LHCN-M2 (cell line): ENCODE measurements around the gene MAN1A1. TPM values are rescaled to one million over a fixed set of nuclear protein-coding genes. Genes with fewer than 3 reads are reported as not detected.

Experiments used
- DNase-seq: peaks from one replicate; pipeline ENCODE4 v3.0.0-alpha.2; 2012; ENCODE audit warnings: low read depth
- total RNA-seq: library from RNA; depleted of rRNA; stranded (reverse); fragments of >200 nt; gene quantifications from 2 replicates; pipeline ENCODE4 v1.2.3, GENCODE V29; 2014

The MAN1A1 gene
- total RNA-seq, 1 experiment from 2014 or later, result 104 TPM

DNA sequence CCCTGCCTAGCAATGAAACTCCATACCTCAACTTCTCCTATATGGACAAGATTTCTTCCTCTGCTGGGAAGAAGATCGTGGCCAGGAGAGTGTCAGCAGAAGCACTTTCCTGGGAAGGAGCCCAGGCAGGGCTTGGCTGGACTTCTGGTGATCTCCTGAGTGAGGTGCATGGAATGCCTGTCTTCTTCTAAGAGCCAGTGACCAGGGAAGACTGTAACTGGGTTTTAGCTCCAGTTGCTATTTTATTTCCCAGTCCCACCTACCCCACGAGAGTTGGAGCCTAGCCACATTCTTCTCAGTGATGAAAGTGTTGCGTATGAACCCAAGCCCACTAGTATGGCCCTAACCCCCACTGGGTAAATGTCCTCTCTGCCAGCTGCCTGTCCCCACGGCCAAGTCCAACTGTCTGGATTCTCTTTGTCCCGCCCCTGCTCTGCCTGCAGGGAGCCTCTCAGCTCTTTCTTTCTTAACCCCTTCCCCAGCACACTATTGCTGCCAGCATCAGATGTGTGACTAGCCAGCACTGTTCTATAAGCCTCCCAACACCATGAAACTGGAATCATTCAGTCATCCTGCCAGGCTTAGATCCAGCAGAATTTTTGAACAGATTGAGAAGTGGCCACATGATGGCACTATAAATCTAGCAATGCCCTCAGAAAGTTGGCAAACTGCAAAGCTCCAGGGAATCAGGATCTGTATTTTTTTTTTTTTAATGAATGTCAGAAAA, 201.3 kb downstream of the MAN1A1 start:
- peak; percentile 81 for DNase-seq

- DNase-seq, result peak; percentile 98
Observed at GRCh38 chr6:119147101-119148053, 202.2 kb downstream of the MAN1A1 start.

DNA sequence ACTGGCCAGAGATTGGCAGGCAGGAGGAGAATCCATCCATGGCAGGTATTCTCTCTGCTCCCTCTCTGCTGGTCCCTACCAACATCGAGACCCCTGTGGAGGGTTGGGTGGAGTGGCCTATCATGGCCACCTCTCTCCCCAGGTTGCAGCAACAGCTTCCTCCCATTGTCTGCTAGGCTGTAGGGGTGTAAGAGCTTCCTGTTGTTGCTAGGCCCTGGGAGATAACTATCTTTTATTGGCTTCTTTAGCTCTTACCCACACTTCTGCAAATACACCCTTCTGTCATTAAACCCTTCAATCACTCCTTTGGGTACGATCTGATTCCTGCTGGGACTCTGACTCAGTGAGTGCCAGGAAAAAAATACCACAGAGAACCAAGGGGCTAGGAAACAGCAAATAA, 204.4 kb downstream of the MAN1A1 start:
- DNase-seq, result no peak

DNA sequence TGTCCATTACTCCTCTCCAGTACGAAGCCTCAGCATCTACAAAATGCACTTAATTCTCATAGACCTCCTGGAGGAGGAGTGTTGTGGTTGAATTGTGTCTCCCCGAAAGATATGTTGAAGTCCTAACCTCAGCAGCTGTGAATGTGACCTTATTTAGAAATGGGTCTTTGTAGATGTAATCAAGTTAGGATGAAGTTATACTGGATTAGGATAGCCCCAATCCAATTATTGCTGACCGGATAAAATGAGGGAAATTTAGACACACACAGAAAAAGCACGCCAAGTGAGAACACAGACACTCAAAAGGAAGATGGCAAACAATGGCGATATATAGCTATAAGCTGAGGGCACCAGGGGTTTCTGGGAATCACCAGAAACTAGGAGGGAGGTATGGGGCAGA, 206.9 kb downstream of the MAN1A1 start:
- no peak for DNase-seq

DNA sequence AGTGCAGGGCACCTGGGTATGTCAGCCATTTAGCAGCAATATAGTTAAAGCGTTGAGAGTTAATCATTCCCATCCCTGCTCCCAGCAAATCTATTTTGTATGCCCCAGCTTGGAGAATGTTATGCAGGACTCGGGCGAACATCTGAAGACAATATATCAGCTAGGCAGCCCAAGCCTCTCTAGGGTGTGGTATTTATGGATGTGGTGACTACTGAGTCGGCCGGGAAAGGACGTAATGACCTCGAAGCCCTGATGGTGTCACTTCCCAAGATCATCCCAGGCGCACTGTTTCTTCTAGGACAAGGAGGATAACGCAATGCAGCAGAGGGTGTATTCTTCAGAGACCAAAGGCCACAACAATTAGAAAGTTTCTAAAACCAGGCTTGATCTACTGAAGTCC, 207.5 kb downstream of the MAN1A1 start:
- no peak for DNase-seq

DNA sequence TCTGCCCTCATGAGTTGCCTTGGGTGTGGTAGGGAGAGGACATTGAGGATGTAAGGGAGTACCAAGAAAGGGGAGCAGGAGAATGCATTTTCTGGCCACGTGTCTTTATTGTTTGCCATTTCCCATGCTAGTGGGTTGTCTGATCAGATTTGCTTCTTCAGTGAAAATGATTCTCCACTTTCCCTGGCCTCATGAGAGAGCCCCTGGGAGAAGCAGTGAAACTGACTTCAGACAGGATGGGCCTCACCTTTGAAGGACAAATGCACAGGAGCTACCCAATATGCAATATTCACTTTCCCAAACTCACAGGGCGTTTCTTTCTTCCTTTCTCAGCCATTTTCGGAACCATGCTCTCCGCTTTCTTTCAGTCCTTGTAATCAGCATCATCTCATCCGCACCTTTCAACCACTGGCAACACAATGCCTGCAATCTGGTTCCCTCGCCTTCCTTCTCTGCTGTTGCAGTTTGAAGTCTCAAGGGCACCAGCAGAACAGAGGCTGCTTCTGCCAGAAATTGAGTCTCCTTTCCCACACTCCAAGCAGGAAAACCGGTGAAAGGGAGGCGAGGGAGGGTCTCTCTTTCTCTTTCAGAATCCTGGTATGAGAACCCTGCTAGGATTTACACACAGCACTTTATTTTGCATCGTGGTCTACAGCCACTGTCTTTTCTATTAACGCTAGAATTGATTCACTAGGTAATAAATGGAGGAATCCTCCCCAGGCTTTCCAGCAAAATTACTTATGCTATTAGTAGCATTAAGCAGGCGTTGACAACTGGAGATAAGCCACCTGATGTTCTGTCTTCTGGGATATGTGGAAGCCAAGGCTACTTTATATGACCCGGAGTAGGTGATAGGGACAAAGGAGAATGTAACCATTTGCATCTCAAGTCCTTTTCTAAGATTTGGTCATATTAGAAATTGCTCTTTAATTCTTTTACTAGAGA, 209.1 kb downstream of the MAN1A1 start:
- no peak for DNase-seq

DNA sequence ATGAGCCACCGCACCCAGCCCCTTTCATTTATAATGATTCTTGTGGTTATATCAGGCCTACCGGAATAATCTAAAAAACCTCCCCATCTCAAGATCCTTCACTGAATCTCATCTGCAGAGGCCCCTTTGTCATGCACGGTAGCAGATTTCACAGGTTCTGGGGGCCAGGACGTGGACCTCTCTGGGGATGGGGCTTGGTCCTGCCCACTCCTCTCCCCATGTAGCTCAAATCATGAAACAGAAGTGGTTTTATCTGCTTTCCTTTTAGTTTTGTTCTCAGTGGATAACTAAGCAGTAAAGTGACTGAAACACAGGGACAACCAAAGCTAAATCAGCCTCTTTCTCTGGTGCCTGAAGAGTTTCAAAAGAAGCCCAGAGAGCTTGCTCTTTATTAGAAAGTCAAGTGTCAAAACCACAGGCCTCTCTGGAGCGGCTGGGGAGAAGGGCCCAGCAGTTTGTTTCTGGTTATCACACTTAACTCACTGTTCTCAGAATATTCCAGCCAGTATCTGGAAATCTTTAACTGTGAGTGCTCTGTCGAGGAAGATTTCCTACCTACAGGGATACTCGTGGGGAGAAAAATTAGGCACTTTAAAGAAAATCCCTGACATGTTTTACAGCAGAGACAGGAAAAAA, 210.5 kb downstream of the MAN1A1 start:
- DNase-seq, result no peak

DNA sequence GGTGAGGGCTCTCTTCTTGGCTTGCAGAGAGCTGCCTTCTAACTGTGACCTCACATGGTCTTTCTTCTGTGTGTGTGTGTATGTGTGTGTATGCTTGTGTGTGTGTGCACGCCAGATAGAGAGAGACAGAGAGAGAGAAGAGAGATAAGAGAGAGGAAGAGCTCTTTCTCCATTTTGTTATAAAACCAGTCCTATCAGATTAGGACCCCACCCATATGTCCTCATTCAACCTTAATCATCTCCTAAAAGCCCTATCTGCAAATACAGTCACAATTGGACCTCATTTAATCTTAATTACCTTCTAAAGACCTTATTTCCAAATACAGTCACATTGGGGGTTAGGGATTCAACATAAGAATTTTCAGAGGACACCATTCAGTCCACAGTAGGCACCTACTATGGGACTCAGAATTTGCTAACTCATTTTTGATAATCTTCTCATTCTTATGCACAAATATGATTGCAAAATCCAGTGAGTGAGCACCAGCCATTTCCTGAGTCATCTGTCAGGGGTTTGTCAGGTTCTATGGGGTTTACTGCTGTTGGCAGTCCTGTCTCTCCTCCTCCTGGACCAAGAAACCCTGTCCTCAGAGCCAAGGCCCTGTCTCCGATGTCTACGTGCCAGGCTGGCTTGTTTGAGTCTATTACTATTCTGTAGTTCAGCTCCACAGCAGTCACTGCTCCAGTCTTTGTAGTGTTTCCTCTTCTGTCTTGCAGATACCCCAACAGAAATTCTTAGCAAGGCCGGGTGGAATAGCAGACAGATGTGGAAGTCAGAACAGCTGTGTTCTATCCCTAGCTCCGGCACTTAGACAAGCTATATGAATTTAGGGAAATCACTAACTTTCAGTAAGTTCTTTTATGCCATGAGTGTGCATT, 212.1 kb downstream of the MAN1A1 start:
- DNase-seq, result peak; percentile 39

GRCh38 chr6:119134752-119135151, 214.8 kb downstream of the MAN1A1 start:
- DNase-seq, result no peak

DNA sequence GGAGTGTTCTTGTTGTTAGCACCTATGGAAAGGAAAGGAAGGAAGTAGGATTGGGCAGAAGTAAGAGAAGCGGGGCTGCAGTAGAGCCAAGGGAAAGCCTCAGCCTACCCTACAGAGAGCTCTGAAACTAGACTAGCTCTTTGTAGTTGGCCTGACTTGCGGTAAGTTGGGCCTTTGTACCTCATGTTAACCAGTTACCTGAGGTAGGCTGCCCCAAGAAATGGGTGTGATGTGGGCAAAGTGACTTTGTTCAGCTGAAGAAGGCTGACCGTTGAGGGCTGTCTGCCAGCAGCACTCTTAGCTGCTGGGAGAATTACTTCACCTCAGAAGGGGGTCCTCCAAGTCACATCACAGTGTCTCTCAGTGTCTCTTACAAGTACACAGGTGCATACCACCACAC, 216.2 kb downstream of the MAN1A1 start:
- DNase-seq, result no peak

GRCh38 chr6:119132261-119132981, 217.1 kb downstream of the MAN1A1 start:
- DNase-seq, result peak; percentile 80

DNA sequence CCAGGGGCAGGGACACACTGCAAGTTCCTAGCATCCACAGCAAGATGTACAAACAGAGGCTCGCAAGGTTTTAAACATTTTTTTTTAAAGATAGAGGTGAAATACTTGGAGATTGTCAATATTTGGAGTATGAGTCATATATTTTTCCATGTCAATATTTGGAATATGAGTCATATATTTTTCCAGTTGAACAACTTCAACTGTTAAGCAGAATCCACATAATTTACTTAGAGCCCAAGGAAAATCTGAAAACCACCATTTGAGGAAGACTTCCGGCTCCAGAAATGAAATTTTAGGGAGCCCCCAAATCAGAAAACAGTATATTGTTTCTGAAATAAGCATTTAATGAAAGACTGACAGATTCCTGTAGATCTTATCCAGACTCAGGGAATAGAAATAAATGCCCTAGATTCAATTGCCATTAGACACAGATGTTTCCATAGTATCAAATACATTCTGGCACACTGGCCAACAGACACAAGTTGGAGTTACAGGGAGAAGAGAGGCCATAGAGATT, 219.5 kb downstream of the MAN1A1 start:
- DNase-seq, result peak; percentile 87

DNA sequence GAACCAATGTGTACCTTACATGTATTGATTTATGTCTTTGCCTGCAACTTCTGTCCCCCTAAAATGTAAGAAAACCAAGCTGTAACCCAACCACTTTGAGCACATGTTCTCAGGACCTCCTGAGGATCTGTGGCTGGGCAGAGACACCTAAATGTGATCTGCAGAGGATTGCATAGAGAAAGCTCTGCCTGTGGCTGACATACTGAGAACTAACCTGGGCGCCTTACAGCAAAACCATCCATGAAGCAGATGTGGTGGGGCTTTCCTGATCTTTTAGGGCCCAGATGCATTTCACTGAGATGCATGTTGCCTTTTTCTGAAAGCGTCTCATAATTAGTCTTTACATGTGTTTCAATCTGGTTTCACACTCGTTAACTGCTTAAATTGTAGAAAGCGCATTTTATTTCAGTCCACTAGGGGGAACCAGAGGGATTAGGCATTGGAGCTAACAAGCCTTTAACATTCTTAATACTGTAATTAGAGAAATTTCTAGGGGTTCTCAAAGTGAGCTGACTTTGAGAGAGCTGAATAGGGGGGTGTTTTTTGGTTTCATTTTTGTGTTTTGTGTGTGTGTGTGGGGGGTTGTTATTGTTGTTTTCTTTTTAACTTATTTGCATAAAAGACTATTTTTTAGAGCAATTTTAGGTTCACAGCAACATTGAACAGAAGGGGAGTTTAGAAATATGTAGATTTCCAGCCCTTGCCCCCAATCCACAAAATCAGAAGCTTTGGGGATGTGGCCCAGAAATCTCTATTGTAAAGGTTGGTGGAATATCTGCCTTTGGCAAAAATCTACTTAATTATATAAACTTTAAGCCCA, 220.2 kb downstream of the MAN1A1 start:
- peak; percentile 79 for DNase-seq

GRCh38 chr6:119128252-119128912, 221.2 kb downstream of the MAN1A1 start:
- no peak for DNase-seq

DNA sequence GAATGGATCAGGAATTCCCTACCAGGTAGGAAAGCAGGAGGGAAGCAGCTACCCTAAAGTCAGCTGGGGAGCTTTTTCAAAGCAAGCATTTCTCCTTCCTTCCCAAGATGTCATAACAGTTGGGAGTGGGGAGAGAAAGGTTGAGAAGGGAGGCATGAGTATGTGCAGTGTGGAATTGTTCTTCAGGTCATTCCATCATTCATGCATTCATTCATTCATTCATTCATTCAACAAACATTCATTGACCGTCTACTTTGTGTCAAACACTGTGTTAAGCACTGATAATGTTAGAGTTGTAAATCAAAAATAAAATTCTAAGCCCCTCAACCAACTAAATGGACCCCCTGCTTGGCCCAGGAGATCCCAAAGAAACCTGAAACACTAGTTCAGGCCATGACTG, 221.9 kb downstream of the MAN1A1 start:
- DNase-seq, result no peak
